Naive thymus-derived CD4-positive, alpha-beta T cell (primary cell): Measurements from ENCODE around the gene TBC1D10A. TPM values are rescaled to one million over a fixed set of nuclear protein-coding genes. Genes with fewer than 3 reads are reported as not detected.

Experiments used
- ATAC-seq: fragments of 150-1000 bp; cut with Tn5 transposase; 2 replicates; pipeline ENCODE4 v1.10.0; 2021; ENCODE audit warnings: mild to moderate bottlenecking, moderate library complexity
- CTCF ChIA-PET: fragments of 350-600 bp; sonication (Branson Sonifier 250); formaldehyde crosslinking; loops from one replicate; lab custom pipeline; 2021; ENCODE audit warnings: antibody characterized with exemption; lab: Charles Lee
- POLR2A ChIA-PET: fragments of 350-600 bp; sonication (Branson Sonifier 250); formaldehyde crosslinking; loops from one replicate; lab custom pipeline; 2021; ENCODE audit warnings: antibody characterized with exemption, inconsistent platforms; lab: Charles Lee
- DNase-seq, 9 donors: peaks; one replicate each; pipeline versions ENCODE4 v3.0.0 to v3.0.0-alpha.2; 2020 to 2022; ENCODE audit warnings: mixed read lengths in 1 of 9
- H3K27ac ChIP-seq: one replicate; pipeline ENCODE4 v1.7.0; 2013; ENCODE audit warnings: mild to moderate bottlenecking, low read depth, low read length, moderate library complexity
- H3K27me3 ChIP-seq, 2 donors: one replicate each; pipeline ENCODE4 v1.7.0; 2013; ENCODE audit warnings: low read length in 2 of 2, mild to moderate bottlenecking in 2 of 2, moderate library complexity in 2 of 2; ENCODE audit not compliant: control insufficient read depth in 2 of 2, insufficient read depth in 2 of 2
- H3K36me3 ChIP-seq, 3 experiments: 1 replicate in 2 of 3; 2 replicates in 1 of 3; pipeline ENCODE4 v1.7.0; 2013; ENCODE audit warnings: low read length in 3 of 3, mild to moderate bottlenecking in 3 of 3, moderate library complexity in 1 of 3; ENCODE audit not compliant: insufficient read depth in 3 of 3, control insufficient read depth in 2 of 3
- H3K4me1 ChIP-seq, 2 donors: one replicate each; pipeline ENCODE4 v1.7.0; 2013; ENCODE audit warnings: low read length in 2 of 2, mild to moderate bottlenecking in 2 of 2, moderate library complexity in 1 of 2; ENCODE audit not compliant: control insufficient read depth in 2 of 2, insufficient read depth in 2 of 2
- H3K4me3 ChIP-seq: 2 replicates; pipeline ENCODE4 v1.7.0; 2013; ENCODE audit warnings: mild to moderate bottlenecking, low read length
- H3K9me3 ChIP-seq, 3 experiments: 1 replicate in 2 of 3; 2 replicates in 1 of 3; pipeline ENCODE4 v1.7.0; 2013; ENCODE audit warnings: low read length in 3 of 3; ENCODE audit not compliant: control insufficient read depth in 2 of 3
- H3K27ac Mint-ChIP-seq, 9 donors: one replicate each; pipeline ENCODE4 v1.8.0; 2020 to 2022; ENCODE audit warnings: mixed read lengths in 9 of 9, mild to moderate bottlenecking in 8 of 9, moderate library complexity in 5 of 9, inconsistent platforms in 2 of 9
- H3K27me3 Mint-ChIP-seq, 5 donors: one replicate each; pipeline ENCODE4 v1.8.0; 2021 to 2022; ENCODE audit warnings: mixed read lengths in 5 of 5, mild to moderate bottlenecking in 1 of 5
- H3K36me3 Mint-ChIP-seq, 5 donors: one replicate each; pipeline ENCODE4 v1.8.0; 2020 to 2022; ENCODE audit warnings: mixed read lengths in 5 of 5, mild to moderate bottlenecking in 3 of 5, inconsistent platforms in 1 of 5
- H3K4me1 Mint-ChIP-seq, 7 donors: one replicate each; pipeline ENCODE4 v1.8.0; 2020 to 2022; ENCODE audit warnings: mixed read lengths in 7 of 7, mild to moderate bottlenecking in 3 of 7, inconsistent platforms in 1 of 7
- H3K4me3 Mint-ChIP-seq, 10 donors: one replicate each; pipeline ENCODE4 v1.8.0; 2020 to 2022; ENCODE audit warnings: mild to moderate bottlenecking in 10 of 10, mixed read lengths in 10 of 10, moderate library complexity in 6 of 10, inconsistent platforms in 2 of 10
- H3K9me3 Mint-ChIP-seq, 11 donors: one replicate each; pipeline ENCODE4 v1.8.0; 2020 to 2022; ENCODE audit warnings: mixed read lengths in 11 of 11, mild to moderate bottlenecking in 4 of 11, inconsistent platforms in 1 of 11, moderate library complexity in 1 of 11
- intact Hi-C, 2 donors: fragments of 100-400 bp; cut with micrococcal nuclease; formaldehyde crosslinking; loops; one replicate each; pipeline ENCODE4 v1.15.1; 2023
- polyA plus RNA-seq, 2 donors: library from polyadenylated mRNA; unstranded; fragments of 300-500 nt; fragmentation: Illumina TruSeq; gene quantifications; one replicate each; pipeline ENCODE4 v1.2.3, GENCODE V29; 2021
- total RNA-seq, 6 experiments: library from RNA in 5 of 6; stranded (reverse) in 5 of 6; gene quantifications; 1 replicate in 5 of 6; 2 replicates in 1 of 6; pipeline ENCODE4 v1.2.3 and lab custom pipeline; 2021 to 2026

Gene TBC1D10A
- total and polyA plus RNA-seq, 7 experiments from 2014 or later: 47.2 to 84.7 (median 70.9) TPM

DNA sequence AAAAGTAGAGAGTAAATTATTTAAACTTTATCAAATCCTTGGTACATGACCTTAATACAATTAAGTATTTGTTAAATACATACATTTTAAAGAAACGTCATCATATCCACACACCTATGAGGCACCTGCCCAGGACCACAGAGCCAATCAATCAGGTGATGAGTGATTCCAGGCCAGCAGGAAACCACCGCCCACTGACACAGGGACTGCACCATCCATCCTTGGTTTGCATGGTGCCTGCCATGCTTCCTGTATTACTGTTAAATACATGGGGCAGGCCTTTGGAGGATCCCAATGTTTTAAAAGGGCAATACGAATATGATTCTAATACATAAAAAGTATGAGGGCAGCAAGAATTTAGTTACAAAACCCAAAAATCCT, 7.0 kb upstream of the TBC1D10A start:
- H3K27ac ChIP-seq: peak overlapping the region; percentile 18
- no peaks in the 10 kb centered on the region for H3K9me3 ChIP-seq
- intact Hi-C loops: no loop called here
- Mint-ChIP-seq H3K9me3 (peaks cover 0 to 2% (median 0%) of the 10 kb centered on the region in 11 donors), H3K27me3 (no peaks in the 10 kb centered on the region), H3K36me3 (peaks cover 3 to 41% (median 20%) of the 10 kb centered on the region in 5 donors), H3K4me1 (peaks cover 0 to 37% (median 5%) of the 10 kb centered on the region in 7 donors), H3K27ac (peak overlapping the region in 8 of 9 donors; percentile 11 to 71 (median 56)), H3K4me3 (no peak overlapping the region)
- ChIA-PET POLR2A (interaction anchor here (48.9 kb wide), 1 partner anchor 32 kb away, joined by 1265 read pairs; the partner anchor contains the start of gene CASTOR1), CTCF (interaction anchor here (0.5 to 1.5 kb wide), 4 partner anchors 21 to 1089 kb away, joined by 3 to 4 read pairs (median 3); no protein-coding TSS in a partner anchor)
- no peaks in the 10 kb centered on the region for H3K27me3 ChIP-seq
- DNase-seq (no peak), ATAC-seq (no peak)
- H3K36me3 ChIP-seq: peaks cover 32 to 74% (median 49%) of the 10 kb centered on the region in 3 experiments
- peaks cover 0 to 5% of the 10 kb centered on the region in 2 donors for H3K4me1 ChIP-seq
- no peak overlapping the region for H3K4me3 ChIP-seq

DNA sequence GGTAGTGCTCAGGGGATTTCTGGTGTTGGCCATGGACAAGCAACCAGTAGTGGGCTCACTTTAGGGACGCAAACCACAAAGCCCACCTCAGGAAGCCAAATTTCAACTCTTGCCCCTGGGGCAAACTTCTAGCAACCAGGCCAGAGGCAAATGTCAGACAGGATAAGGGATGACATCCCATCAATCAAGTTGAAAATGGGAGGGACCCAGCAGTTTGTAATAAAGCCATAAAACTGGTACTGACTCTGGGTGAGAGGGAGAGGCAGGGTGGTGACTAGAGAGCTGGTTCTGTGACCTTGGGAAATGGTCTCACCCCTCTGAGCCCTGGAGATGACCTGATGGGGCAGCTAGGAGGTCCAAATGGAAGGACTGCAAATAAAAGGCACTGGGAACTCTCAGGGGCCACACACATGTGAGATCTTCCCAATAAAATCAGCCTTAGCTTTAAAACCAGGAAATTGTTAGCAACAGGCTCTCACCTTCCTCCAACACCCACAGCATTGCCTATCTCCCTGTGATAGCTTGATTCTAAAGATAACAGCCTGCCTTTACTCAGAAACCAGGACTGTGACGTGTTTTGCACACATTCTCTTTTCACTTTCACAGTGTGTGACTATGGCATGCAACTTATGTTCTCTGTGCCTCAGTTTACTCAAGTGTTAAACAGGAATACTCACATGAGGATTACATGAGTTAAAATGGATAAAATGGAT, 6.4 kb upstream of the TBC1D10A start:
- CTCF ChIA-PET: interaction anchor here (0.5 to 1.1 kb wide), 3 partner anchors 21 to 1089 kb away, joined by 3 read pairs; no protein-coding TSS in a partner anchor
- ATAC-seq: no peak
- intact Hi-C loops: no loop called here

DNA sequence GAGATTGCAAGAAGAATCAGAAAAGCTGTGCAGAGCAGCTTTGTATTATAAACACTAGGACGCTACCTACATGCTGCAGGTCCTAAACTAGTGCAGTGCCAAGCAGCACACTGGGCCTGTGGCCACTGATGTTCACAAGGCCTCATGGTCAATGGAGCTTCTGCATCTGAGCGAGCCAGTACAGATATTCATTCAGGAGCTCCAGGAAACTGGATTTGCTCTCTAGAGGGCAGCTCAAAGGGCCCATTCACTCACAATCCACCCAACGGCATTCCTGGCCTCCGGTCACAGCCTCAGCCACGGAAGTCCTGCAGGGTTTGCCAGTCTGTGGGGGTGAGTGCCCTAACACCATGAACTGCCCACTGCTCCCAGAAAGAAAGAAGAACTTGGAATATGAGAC, 5.8 kb upstream of the TBC1D10A start:
- Histone ChIP-seq H3K4me1 (peaks cover 3 to 9% of the 10 kb centered on the region in 2 donors), H3K9me3 (no peaks in the 10 kb centered on the region), H3K36me3 (peaks cover 28 to 62% (median 41%) of the 10 kb centered on the region in 3 experiments), H3K4me3 (no peak overlapping the region), H3K27ac (peak overlapping the region; percentile 31), H3K27me3 (no peaks in the 10 kb centered on the region)
- ChIA-PET POLR2A (interaction anchor here (1.6 to 48.9 kb wide), 2 partner anchors 12 to 31 kb away, joined by 5 to 1265 read pairs; partner anchors contain the start of gene CASTOR1), CTCF (interaction anchor here (1.0 to 1.1 kb wide), 3 partner anchors 22 to 45 kb away, joined by 3 read pairs; no protein-coding TSS in a partner anchor)
- no peaks in the 10 kb centered on the region for H3K9me3 Mint-ChIP-seq
- intact Hi-C loops: no loop called here
- ATAC-seq (no peak), DNase-seq (no peak)
- H3K36me3 Mint-ChIP-seq: peaks cover 3 to 33% (median 16%) of the 10 kb centered on the region in 5 donors
- no peak overlapping the region for H3K4me3 Mint-ChIP-seq
- H3K27me3 Mint-ChIP-seq: no peaks in the 10 kb centered on the region
- H3K4me1 Mint-ChIP-seq: peaks cover 4 to 44% (median 10%) of the 10 kb centered on the region in 7 donors
- peak overlapping the region in 5 of 9 donors; percentile 58 to 77 (median 63) for H3K27ac Mint-ChIP-seq

More for the DNA sequence above, 6.4 kb upstream of the TBC1D10A start:
- POLR2A ChIA-PET: interaction anchor here (1.6 to 48.9 kb wide), 2 partner anchors 13 to 32 kb away, joined by 5 to 1265 read pairs; partner anchors contain the start of gene CASTOR1
- Histone ChIP-seq H3K9me3 (no peaks in the 10 kb centered on the region), H3K4me3 (no peak overlapping the region), H3K4me1 (peaks cover 0 to 5% of the 10 kb centered on the region in 2 donors), H3K27ac (peak overlapping the region; percentile 31), H3K27me3 (no peaks in the 10 kb centered on the region), H3K36me3 (peaks cover 28 to 68% (median 45%) of the 10 kb centered on the region in 3 experiments)
- Mint-ChIP-seq H3K4me3 (peak overlapping the region in 1 of 10 donors; percentile 51), H3K36me3 (peaks cover 3 to 38% (median 19%) of the 10 kb centered on the region in 5 donors), H3K4me1 (peaks cover 0 to 39% (median 5%) of the 10 kb centered on the region in 7 donors), H3K27me3 (no peaks in the 10 kb centered on the region), H3K9me3 (no peaks in the 10 kb centered on the region), H3K27ac (peak overlapping the region in 7 of 9 donors; percentile 53 to 77 (median 59))
- no peak for DNase-seq

DNA sequence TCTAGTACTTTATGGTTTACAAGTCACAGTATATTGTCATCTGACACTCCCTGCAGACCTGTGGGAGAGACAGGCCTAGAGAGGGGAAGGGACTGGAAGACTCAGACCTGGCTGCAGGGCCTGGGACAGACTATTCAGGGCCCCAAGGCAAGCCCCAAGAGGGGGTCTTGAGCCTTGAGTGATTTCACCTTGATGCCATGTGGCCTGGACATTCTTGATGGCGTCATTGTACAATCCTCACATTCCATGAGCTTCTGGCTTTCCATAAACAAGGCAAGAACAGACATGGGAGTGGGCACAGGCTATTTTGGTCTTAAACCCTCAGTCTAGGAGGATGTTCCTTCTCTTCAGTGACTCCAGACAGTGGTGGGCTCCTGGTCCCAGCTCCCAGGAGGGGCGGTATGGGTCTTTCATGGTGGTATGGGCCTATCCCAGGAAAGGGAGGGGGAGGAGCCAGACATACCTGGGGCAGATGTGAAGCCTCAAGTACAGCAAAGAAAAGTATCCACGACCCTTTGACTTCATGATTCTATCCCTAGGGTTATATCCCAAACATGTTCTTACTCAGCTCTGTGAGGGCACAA, 1.8 kb upstream of the TBC1D10A start:
- H3K4me3 Mint-ChIP-seq: peak overlapping the region in 4 of 10 donors; percentile 21 to 41 (median 30)

DNA sequence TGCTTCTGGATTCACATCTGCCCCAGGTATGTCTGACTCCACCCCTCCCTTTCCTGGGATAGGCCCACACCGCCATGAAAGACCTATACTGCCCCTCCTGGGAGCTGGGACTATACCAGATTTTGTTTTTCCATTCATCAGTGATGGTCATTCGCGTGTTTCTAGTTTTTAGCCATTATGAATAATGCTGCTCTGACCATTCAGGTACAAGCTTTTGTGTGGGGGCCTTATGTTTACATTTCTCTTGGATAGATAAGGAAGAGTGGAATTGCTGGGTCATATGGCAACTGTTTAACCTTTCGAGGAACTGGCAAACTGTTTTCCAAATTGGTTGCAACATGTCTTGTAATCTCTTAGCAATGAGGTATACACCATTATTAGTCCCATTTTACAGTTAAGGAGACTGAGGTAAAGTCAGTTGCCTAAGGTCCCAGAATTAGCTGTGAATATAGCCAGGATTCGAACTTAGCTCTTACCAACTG, 1.2 kb upstream of the TBC1D10A start:
- H3K27ac ChIP-seq: peak overlapping the region; percentile 78

More for the DNA sequence above, 1.8 kb upstream of the TBC1D10A start:
- intact Hi-C loops: no loop called here
- POLR2A ChIA-PET: interaction anchor here (0.7 to 48.9 kb wide), 6 partner anchors 8 to 98 kb away, joined by 3 to 1265 read pairs (median 3); partner anchors contain the start of genes CASTOR1, CCDC157 and SF3A1
- ATAC-seq (no peak), DNase-seq (no peak)
- peak overlapping the region; percentile 78 for H3K27ac ChIP-seq
- no peaks in the 10 kb centered on the region for H3K9me3 ChIP-seq
- CTCF ChIA-PET: interaction anchor here (1.1 to 8.1 kb wide), 3 partner anchors 15 to 59 kb away, joined by 3 to 78 read pairs (median 4); partner anchors contain the start of genes CASTOR1 and RNF215
- Mint-ChIP-seq H3K9me3 (no peaks in the 10 kb centered on the region), H3K27me3 (no peaks in the 10 kb centered on the region), H3K36me3 (peaks cover 3 to 32% (median 15%) of the 10 kb centered on the region in 5 donors), H3K27ac (peak overlapping the region in 7 of 9 donors; percentile 25 to 87 (median 51)), H3K4me1 (peaks cover 27 to 51% (median 37%) of the 10 kb centered on the region in 7 donors)
- H3K36me3 ChIP-seq: peaks cover 0 to 37% (median 3%) of the 10 kb centered on the region in 3 experiments
- no peak overlapping the region for H3K4me3 ChIP-seq
- peaks cover 26 to 32% of the 10 kb centered on the region in 2 donors for H3K4me1 ChIP-seq
- H3K27me3 ChIP-seq: no peaks in the 10 kb centered on the region

More for the DNA sequence above, 1.2 kb upstream of the TBC1D10A start:
- H3K9me3 Mint-ChIP-seq: no peaks in the 10 kb centered on the region
- Histone ChIP-seq H3K9me3 (no peaks in the 10 kb centered on the region), H3K4me1 (peaks cover 32 to 38% of the 10 kb centered on the region in 2 donors), H3K4me3 (peak overlapping the region; percentile 69), H3K36me3 (peaks cover 0 to 30% (median 0%) of the 10 kb centered on the region in 3 experiments), H3K27me3 (no peaks in the 10 kb centered on the region)
- no peak for DNase-seq
- intact Hi-C loops: loop anchor here (1.0 to 2.0 kb wide), 8 partner anchors 9 to 62 kb away; partner anchors contain the start of genes OSM (in 2 of the 2), SF3A1 (in 2 of the 2), CASTOR1 (in 1 of the 2) and RNF215 (in 1 of the 2)
- peak overlapping the region in 7 of 10 donors; percentile 76 to 96 (median 87) for H3K4me3 Mint-ChIP-seq
- peak overlapping the region in 8 of 9 donors; percentile 76 to 92 (median 88) for H3K27ac Mint-ChIP-seq
- H3K27me3 Mint-ChIP-seq: no peaks in the 10 kb centered on the region
- ATAC-seq: no peak
- POLR2A ChIA-PET: interaction anchor here (0.7 to 48.9 kb wide), 6 partner anchors 9 to 99 kb away, joined by 3 to 1265 read pairs (median 3); partner anchors contain the start of genes CASTOR1, CCDC157 and SF3A1
- peaks cover 3 to 35% (median 19%) of the 10 kb centered on the region in 5 donors for H3K36me3 Mint-ChIP-seq
- peaks cover 33 to 51% (median 44%) of the 10 kb centered on the region in 7 donors for H3K4me1 Mint-ChIP-seq
- CTCF ChIA-PET: interaction anchor here (1.1 to 8.1 kb wide), 3 partner anchors 14 to 59 kb away, joined by 3 to 78 read pairs (median 4); partner anchors contain the start of genes CASTOR1 and RNF215
